Muscle layer of duodenum (tissue), 2 donors: Measurements from ENCODE around the gene ADPRM.
"Not testable (repeated sequence)": the region's sequence is repeated elsewhere in the genome, so short reads cannot be mapped to it uniquely, and the experiment has no call there.

Source experiments
- H3K27ac ChIP-seq: one replicate; pipeline ENCODE4 v1.7.0; 2013; ENCODE audit warnings: mild to moderate bottlenecking, low read length
- H3K27me3 ChIP-seq: one replicate; pipeline ENCODE4 v1.7.0; 2013; ENCODE audit warnings: low read depth, mild to moderate bottlenecking, control low read depth, low read length
- H3K36me3 ChIP-seq, 2 donors: one replicate each; pipeline ENCODE4 v1.7.0; 2013; ENCODE audit warnings: low read length in 2 of 2, control low read depth in 1 of 2, mild to moderate bottlenecking in 1 of 2; ENCODE audit not compliant: insufficient read depth in 2 of 2, control insufficient read depth in 1 of 2
- H3K4me1 ChIP-seq, 2 donors: one replicate each; pipeline ENCODE4 v1.7.0; 2013; ENCODE audit warnings: low read length in 2 of 2, mild to moderate bottlenecking in 2 of 2, control low read depth in 1 of 2, moderate library complexity in 1 of 2; ENCODE audit not compliant: insufficient read depth in 2 of 2, control insufficient read depth in 1 of 2
- H3K4me3 ChIP-seq, 2 donors: one replicate each; pipeline ENCODE4 v1.7.0; 2013; ENCODE audit warnings: low read length in 2 of 2, low read depth in 1 of 2, mild to moderate bottlenecking in 1 of 2
- H3K9me3 ChIP-seq, 2 donors: one replicate each; pipeline ENCODE4 v1.7.0; 2013; ENCODE audit warnings: low read length in 2 of 2, control low read depth in 1 of 2, mild to moderate bottlenecking in 1 of 2; ENCODE audit not compliant: control insufficient read depth in 1 of 2
- donor health status: healthy.

Gene ADPRM

DNA sequence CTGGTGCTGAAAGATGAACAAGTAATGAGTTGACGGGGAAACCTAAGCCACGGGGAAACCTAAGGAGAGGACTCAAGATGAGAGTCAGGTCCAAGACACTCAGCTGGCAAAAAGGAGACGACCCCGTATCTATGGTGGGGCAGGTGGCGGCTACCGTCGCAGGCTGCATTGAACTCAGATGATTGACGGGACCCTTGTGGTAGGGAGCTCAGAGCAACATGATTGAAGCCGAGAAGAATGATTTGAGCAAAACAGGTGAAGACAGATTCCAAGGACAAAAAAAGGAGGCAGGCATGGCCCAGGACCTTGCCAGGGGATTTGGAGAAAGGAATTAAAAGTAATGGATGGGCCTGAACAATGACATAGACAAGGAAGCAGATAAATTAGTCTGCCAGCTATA is 32.8 kb upstream of the ADPRM start:
- Histone ChIP-seq H3K4me3 (no peak overlapping the region), H3K27me3 (no peaks in the 10 kb centered on the region), H3K9me3 (no peaks in the 10 kb centered on the region), H3K4me1 (no peaks in the 10 kb centered on the region), H3K36me3 (peaks cover 0 to 13% of the 10 kb centered on the region in 2 donors), H3K27ac (no peak overlapping the region)

DNA sequence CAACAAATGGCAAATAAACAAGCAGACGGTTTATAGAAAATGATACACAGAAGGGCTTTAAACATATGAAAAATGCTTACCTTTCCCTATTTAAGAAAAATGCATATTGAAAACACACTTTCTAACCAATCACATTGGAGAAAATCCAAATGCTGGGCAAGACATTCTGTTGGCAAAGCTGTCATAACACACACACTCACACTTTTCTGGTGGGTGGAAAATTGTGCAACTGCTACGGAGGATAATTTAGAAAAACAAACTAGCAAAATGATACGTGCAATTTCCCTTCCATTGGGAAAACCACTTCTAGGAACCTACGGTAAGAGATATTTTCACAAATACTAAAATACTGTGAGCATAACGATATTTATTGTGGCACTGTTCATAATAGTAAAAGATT is 30.5 kb upstream of the ADPRM start:
- Histone ChIP-seq H3K36me3 (peaks cover 0 to 8% of the 10 kb centered on the region in 2 donors), H3K27ac (no peak overlapping the region), H3K27me3 (no peaks in the 10 kb centered on the region), H3K4me1 (no peaks in the 10 kb centered on the region), H3K9me3 (no peaks in the 10 kb centered on the region), H3K4me3 (no peak overlapping the region)

DNA sequence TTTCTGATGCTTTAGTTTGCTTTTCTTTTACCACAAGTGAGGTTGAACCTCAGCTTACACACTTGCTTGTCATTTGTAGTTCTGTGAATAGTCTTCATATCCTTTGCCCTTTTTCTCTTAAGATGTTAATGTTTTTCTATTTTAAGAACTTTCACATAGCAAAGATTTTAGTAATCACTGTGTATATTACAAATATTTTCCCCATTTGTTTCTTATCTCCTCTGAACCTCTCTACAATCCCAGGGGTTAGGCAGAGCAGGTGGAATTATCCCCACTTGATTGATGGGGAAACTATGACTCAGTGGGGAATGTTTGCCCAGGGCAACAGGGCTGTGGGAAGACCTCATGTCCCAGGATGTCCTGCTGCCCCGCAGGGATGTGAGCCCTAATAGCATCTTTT is 28.6 kb upstream of the ADPRM start:
- Histone ChIP-seq H3K4me1 (no peaks in the 10 kb centered on the region), H3K27ac (no peak overlapping the region), H3K4me3 (no peak overlapping the region), H3K36me3 (peaks cover 0 to 13% of the 10 kb centered on the region in 2 donors), H3K9me3 (no peaks in the 10 kb centered on the region), H3K27me3 (no peaks in the 10 kb centered on the region)

DNA sequence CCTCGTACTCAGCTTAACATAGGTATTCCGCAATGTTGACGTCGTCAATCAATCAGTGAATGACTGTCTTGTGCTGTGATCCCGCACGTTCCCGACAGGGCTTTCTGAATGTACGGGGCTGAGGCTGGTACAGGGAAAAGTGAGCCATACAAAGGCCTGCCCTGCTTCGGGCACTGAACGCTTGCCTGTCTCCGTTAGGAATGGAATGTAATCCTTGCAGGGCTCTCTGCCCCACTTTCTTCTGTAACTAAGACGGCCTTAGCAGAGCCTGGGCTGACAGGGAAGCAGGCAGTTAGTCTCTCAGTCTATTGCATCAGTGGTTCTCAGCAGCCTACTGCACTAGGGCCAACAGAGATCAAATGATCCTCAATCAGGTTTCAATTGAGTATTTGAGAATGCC is 24.1 kb upstream of the ADPRM start:
- Histone ChIP-seq H3K36me3 (peaks cover 5 to 32% of the 10 kb centered on the region in 2 donors), H3K9me3 (no peaks in the 10 kb centered on the region), H3K27me3 (no peaks in the 10 kb centered on the region), H3K4me1 (no peaks in the 10 kb centered on the region), H3K4me3 (no peak overlapping the region), H3K27ac (no peak overlapping the region)

DNA sequence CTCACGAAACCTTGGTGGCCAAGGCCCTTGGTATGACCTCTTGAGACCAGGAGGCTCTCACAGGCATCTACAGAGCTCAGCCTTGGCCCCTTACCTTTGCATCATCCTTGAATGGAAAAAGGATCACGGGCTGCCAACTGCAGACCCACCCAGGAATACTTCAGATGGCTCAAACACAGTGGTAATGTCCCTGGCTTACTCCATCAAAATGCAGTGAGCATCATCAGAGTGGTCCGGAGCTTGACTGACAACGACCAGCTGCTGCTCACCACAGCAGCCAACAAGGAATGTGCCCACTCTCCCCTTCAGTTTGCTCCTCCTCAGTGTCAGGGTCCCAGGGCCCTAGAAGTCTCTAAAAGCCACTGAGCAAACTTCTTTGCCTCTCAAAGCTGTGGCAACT is 22.7 kb upstream of the ADPRM start:
- H3K27ac ChIP-seq, result no peak overlapping the region
- no peaks in the 10 kb centered on the region for H3K27me3 ChIP-seq
- no peaks in the 10 kb centered on the region for H3K9me3 ChIP-seq
- peaks cover 5 to 32% of the 10 kb centered on the region in 2 donors for H3K36me3 ChIP-seq
- H3K4me1 ChIP-seq, result no peaks in the 10 kb centered on the region
- no peak overlapping the region for H3K4me3 ChIP-seq

DNA sequence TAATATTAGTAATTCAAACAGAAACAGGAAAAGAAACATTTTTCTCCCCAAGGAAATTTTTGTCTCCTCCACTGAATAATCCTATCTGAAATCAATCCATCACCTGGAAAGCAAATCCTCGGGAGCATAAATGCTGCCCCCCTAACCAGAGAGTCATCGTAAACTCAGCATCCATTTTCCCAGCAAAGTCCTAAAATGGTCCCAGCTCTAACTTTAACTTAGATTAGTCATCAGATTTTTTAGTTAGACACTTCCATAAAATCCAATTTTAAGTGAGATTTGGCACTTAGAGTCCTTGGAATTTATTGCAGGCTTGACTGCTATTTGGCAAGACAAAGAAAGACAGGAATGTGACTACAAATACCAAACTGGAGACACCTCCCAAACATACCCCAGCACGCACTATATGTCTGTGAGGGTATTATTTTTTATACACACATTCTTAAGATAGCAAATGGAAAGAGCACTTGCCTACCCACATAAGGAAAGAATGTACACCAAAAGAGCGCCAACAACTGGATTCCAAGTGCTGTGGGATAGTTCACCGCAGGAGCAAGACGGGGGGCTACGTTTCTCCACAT is 15.4 kb upstream of the ADPRM start:
- Histone ChIP-seq H3K27ac (no peak overlapping the region), H3K36me3 (peaks cover 44 to 51% of the 10 kb centered on the region in 2 donors)

DNA sequence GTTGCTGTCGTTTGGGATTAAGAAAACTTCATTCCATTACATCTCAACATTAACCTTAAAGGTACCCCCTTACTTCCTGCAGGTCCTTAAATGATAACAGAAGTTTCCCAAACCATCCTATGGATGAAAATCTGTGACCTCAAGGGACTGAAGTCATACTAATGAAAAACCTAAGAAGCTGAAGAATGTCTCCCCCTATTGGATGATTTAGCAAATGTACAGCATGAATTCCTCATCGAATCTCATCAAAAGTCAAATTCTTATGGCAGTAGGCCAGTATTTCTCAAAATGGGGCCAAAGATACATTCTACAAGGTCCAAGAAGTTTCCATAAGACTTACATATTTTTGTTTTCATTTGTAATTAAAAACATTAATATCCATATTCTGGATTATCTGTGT is 13.5 kb upstream of the ADPRM start:
- Histone ChIP-seq H3K9me3 (no peaks in the 10 kb centered on the region), H3K4me1 (peaks cover 0 to 5% of the 10 kb centered on the region in 2 donors), H3K4me3 (no peak overlapping the region), H3K36me3 (peaks cover 44 to 54% of the 10 kb centered on the region in 2 donors), H3K27ac (no peak overlapping the region), H3K27me3 (no peaks in the 10 kb centered on the region)

More for the DNA sequence above, 15.4 kb upstream of the ADPRM start:
- H3K4me1 ChIP-seq, result peaks cover 0 to 5% of the 10 kb centered on the region in 2 donors
- no peak overlapping the region for H3K4me3 ChIP-seq
- H3K27me3 ChIP-seq, result no peaks in the 10 kb centered on the region
- no peaks in the 10 kb centered on the region for H3K9me3 ChIP-seq

DNA sequence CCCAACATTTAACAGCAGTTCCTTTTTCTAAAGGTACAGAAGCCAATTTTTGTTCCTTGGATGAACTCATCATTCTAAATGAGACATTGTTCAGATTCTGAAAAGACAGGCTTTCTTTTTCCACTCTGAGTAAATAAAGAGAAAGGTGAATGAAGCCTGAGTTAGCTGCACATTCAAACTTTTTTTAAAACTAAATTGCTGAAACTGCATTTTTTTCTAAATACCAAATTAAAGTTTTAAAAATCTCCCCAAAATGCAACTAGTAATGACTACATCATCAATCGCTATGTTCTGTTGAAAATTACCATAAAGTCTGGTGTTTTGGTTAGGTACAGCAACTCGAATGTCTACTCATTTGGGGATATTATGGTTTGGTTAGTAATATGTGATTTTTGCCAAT is 9.9 kb upstream of the ADPRM start:
- H3K4me1 ChIP-seq, result no peaks in the 10 kb centered on the region
- H3K27ac ChIP-seq, result no peak overlapping the region
- H3K27me3 ChIP-seq, result no peaks in the 10 kb centered on the region
- H3K36me3 ChIP-seq, result peaks cover 44 to 60% of the 10 kb centered on the region in 2 donors
- H3K9me3 ChIP-seq, result no peaks in the 10 kb centered on the region
- H3K4me3 ChIP-seq, result no peak overlapping the region

DNA sequence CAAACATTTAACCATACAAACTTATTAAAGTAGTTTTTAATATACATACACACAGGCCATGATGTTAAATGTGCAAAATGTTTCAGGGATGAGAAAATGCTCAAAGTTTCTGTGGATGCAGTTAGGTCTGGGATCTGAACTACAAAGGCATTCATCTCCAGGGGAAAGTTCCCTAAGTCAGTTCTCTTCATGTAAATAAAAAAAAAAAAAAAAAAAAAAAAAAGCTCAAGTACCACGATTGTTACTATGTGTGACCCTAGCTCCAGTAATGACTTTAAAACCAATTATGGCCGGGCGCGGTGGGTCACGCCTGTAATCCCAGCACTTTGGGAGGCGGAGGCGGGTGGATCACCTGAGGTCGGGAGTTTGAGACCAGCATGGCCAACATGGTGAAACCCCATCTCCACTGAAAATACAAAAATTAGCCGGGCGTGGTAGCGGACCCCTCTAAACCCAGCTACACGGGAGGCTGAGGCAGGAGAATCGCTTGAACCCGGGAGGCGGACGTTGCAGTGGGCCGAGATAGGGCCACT is 1.5 kb upstream of the ADPRM start:
- not testable (repeated sequence) for H3K27me3 ChIP-seq, H3K27ac ChIP-seq, H3K9me3 ChIP-seq
- H3K36me3 ChIP-seq, result peaks cover 27 to 41% of the 10 kb centered on the region in 2 donors
- H3K4me1 ChIP-seq, result peaks cover 0 to 21% of the 10 kb centered on the region in 2 donors
- H3K4me3 ChIP-seq, result peak overlapping the region; percentile 96 to 97

DNA sequence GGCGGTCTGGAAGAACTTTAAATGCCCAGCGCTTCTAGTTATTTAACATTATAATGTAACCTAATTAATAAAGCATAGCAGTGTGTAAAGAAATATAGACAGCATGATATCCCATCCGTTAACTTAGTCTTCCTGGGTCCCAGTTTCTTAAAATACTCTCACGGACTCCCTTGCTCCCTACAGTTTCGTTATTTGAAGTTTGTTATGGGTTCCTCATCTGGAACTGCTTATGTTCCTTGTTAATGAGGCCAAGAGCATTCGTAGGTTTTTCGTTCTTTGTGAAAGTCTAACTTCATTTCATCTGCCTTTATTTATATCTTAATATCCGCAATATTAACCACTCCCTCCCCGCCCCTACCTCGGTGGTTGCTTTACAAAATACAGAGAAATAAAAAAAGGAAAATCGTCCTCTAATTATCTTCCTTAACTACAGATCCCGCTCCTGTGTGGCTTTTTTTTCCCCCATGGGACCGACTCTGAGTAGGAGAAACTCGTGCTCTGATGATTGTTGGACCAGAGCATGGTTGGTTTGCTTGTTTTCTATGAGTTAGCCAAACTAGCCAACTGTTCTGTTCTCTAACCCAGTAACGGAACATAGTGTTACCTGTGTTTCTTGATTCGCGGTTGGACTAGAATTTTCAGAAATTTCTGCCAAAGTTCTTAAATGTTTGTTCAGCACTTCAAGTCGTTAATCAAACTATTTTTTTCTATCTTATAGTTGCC is 863 bp downstream of the ADPRM start:
- Histone ChIP-seq H3K4me3 (peak overlapping the region; percentile 96 to 97), H3K36me3 (peaks cover 6 to 18% of the 10 kb centered on the region in 2 donors), H3K27me3 (no peaks in the 10 kb centered on the region)

DNA sequence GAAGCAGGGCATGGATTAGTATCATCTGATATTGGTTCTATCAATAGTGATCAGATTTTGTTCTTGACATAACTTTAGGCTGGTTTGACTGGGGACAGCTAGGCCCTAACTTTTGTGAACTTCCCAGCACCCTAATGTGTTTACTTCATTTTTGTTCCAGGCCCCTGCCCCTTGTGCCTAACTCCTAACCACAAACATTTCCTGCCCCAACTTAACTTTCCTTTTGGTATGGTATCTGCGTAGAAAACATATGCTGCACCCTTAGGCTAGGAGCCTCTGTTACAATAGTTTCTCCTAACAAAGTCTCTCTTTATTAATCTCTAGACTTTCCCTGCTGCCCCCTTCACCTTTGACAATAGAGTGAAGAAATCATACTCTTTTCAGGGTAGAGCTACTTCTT is 2.5 kb downstream of the ADPRM start:
- Histone ChIP-seq H3K4me3 (no peak overlapping the region), H3K27ac (no peak overlapping the region), H3K9me3 (no peaks in the 10 kb centered on the region), H3K4me1 (peaks cover 0 to 27% of the 10 kb centered on the region in 2 donors), H3K27me3 (no peaks in the 10 kb centered on the region), H3K36me3 (peaks cover 2 to 11% of the 10 kb centered on the region in 2 donors)

More for the DNA sequence above, 863 bp downstream of the ADPRM start:
- Histone ChIP-seq H3K4me1 (peaks cover 0 to 27% of the 10 kb centered on the region in 2 donors), H3K9me3 (no peaks in the 10 kb centered on the region), H3K27ac (peak overlapping the region; percentile 90)
